H1 (cell line): ENCODE measurements around the gene CSF2. TPM values are rescaled to one million over a fixed set of nuclear protein-coding genes. Genes with fewer than 3 reads are reported as not detected.

ENCODE experiments used
- polyA plus RNA-seq, 7 experiments: library from polyadenylated mRNA; depleted of rRNA in 3 of 7; stranded (reverse) in 5 of 7; unstranded in 2 of 7; fragments of >200 nt in 5 of 7; fragments of 200-250 nt in 2 of 7; gene quantifications; 1 replicate in 5 of 7; 2 replicates in 1 of 7; 4 replicates in 1 of 7; pipeline versions ENCODE4 v1.2.1 to v1.2.3, GENCODE V29; 2011 to 2013; ENCODE audit warnings: missing spikeins in 2 of 7, mixed read lengths in 2 of 7
- small RNA-seq: library from polyadenylated mRNA; stranded (forward); fragments of <200 nt; extraction: miRNeasy Mini kit (QIAGEN cat#:217004); gene quantifications from one replicate; pipeline ENCODE3, GENCODE V24; 2013; ENCODE audit not compliant: insufficient read depth
- total RNA-seq: library from RNA; stranded (reverse); fragmentation: NEBNext Ultra II Directional; extraction: Animal tissue kit (Norgen Biotek cat#: 25700); gene quantifications from 2 replicates; pipeline ENCODE4 v1.2.1, GENCODE V29; 2021

The CSF2 gene
- total and polyA plus RNA-seq, 2 of the 8 experiments (the other 6 are each of a cell fraction or from before 2014, with no cell fraction given): not detected

Small RNA genes within 50 kb of the gene (small RNA-seq; reads per million reads assigned to genes)
- not detected for gene RF00285

Other genes with a start within 250 kb of the CSF2 start
- not detected in 2 replicates for gene MEIKIN, start 128.1 kb upstream of the CSF2 start, total RNA-seq
- not detected in 2 replicates for gene MEIKIN, start 128.1 kb upstream of the CSF2 start, polyA plus RNA-seq (2011; rRNA removed)
- 2.4 and 3.8 TPM in 2 replicates for gene ACSL6, start 62.1 kb upstream of the CSF2 start, total RNA-seq
- 2.3 and 3.4 TPM in 2 replicates for gene ACSL6, start 62.1 kb upstream of the CSF2 start, polyA plus RNA-seq (2011; rRNA removed)
- gene IL3, start 13.1 kb upstream of the CSF2 start, total RNA-seq: not detected in 2 replicates
- gene IL3, start 13.1 kb upstream of the CSF2 start, polyA plus RNA-seq (2011; rRNA removed): not detected in 2 replicates
- 7.4 and 8.2 TPM in 2 replicates for gene P4HA2, start 154.1 kb downstream of the CSF2 start, total RNA-seq
- gene P4HA2, start 154.1 kb downstream of the CSF2 start, polyA plus RNA-seq (2011; rRNA removed): 8.9 and 9.3 TPM in 2 replicates
- gene PDLIM4, start 183.9 kb downstream of the CSF2 start, total RNA-seq: 8.3 and 10.7 TPM in 2 replicates
- gene PDLIM4, start 183.9 kb downstream of the CSF2 start, polyA plus RNA-seq (2011; rRNA removed): 29.1 and 37.7 TPM in 2 replicates
- gene SLC22A4, start 220.6 kb downstream of the CSF2 start, total RNA-seq: 0.54 and 0.60 TPM in 2 replicates
- 0.31 and 0.45 TPM in 2 replicates for gene SLC22A4, start 220.6 kb downstream of the CSF2 start, polyA plus RNA-seq (2011; rRNA removed)